GM12891 (cell line): ENCODE data around the gene MCAM. TPM values are rescaled to one million over a fixed set of nuclear protein-coding genes. Genes with fewer than 3 reads are reported as not detected.

ENCODE experiments used
- DNase-seq: peaks from one replicate; pipeline ENCODE4 v3.0.0; 2011; ENCODE audit warnings: low spot score; ENCODE audit not compliant: insufficient read length
- FAIRE-seq: peaks from 2 replicates; lab custom pipeline; 2011; peaks lifted over from hg19 to GRCh38; lab: Jason Lieb, UNC
- PAX5 ChIP-seq: IDR thresholded peaks from 2 replicates; pipeline ENCODE4 v1.6.1; 2011; ENCODE audit warnings: low read length, moderate library complexity, mild to moderate bottlenecking; ENCODE audit not compliant: insufficient read depth, severe bottlenecking
- POLR2A ChIP-seq: IDR thresholded peaks from 2 replicates; pipeline ENCODE4 v1.6.1; 2011; ENCODE audit warnings: low read depth, low read length, control low read depth
- POLR2AphosphoS5 ChIP-seq: IDR thresholded peaks from 2 replicates; pipeline ENCODE4 v1.6.1; 2011; ENCODE audit warnings: low read depth, low read length, control low read depth
- POU2F2 ChIP-seq: IDR thresholded peaks from 2 replicates; pipeline ENCODE4 v1.6.1; 2011; ENCODE audit warnings: low read depth, mild to moderate bottlenecking, control low read depth, low read length, moderate library complexity
- SPI1 ChIP-seq: IDR thresholded peaks from 2 replicates; pipeline ENCODE4 v1.6.1; 2011; ENCODE audit warnings: low read depth, low read length, control low read depth
- TAF1 ChIP-seq: IDR thresholded peaks from 2 replicates; pipeline ENCODE4 v1.6.1; 2011; ENCODE audit warnings: low read depth, low read length, control low read depth
- polyA plus RNA-seq: library from polyadenylated mRNA; unstranded; fragments of >200 nt; gene quantifications from one replicate; pipeline ENCODE4 v1.2.1, GENCODE V29; 2012; ENCODE audit warnings: low read depth, missing spikeins, inconsistent platforms; ENCODE audit not compliant: missing spikeins

The MCAM gene, protein sequence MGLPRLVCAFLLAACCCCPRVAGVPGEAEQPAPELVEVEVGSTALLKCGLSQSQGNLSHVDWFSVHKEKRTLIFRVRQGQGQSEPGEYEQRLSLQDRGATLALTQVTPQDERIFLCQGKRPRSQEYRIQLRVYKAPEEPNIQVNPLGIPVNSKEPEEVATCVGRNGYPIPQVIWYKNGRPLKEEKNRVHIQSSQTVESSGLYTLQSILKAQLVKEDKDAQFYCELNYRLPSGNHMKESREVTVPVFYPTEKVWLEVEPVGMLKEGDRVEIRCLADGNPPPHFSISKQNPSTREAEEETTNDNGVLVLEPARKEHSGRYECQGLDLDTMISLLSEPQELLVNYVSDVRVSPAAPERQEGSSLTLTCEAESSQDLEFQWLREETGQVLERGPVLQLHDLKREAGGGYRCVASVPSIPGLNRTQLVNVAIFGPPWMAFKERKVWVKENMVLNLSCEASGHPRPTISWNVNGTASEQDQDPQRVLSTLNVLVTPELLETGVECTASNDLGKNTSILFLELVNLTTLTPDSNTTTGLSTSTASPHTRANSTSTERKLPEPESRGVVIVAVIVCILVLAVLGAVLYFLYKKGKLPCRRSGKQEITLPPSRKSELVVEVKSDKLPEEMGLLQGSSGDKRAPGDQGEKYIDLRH
- 0.39 TPM for polyA plus RNA-seq

DNA sequence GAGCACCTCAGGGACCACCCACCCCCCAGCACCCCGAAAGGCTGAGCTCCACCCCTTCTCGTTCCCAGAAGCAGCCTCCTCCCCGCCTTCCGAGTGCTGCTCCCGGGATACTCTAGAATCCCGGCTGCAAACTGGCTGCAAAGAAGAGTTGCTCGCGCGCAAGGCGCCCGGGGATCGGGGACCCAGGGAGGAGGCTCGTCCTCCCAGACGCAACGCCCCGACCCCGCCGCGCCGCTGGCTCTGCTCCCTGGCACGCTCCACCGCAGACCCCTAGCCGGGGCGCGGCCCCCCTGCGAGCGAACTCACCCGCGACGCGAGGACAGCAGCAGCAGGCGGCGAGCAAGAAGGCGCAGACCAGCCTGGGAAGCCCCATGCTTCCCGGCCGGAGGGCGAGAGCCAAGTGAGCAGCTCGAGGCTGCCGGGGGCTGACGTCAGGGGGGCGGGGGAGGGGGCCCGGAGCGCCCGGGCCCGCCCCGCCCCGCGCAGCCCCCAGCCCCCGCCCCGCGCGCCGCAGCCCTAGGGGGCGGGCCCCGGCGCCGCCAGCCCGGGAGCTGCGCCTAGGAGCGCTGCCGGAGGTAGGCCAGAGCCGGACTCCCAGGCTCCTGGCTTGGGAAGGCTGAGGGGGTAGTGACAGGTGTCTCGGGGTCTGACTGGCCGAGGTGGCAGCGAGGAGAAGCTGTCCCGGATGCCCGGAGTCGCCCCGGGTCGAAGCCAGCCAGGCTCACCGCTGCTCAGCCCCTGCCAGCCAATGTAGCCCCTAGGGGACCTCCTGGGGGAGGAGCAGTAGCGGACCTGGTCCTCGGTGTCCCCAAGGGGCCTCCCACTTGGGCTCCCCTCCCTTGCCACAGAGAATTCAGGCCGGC, at the start of gene MCAM:
Gene MCAM, minus strand, starts transcription at position 402 of the 863 bp plus-strand sequence. Its CDS starts 29 bp downstream, at position 373.
- no peak for FAIRE-seq
- DNase-seq = peak; percentile 21

DNA sequence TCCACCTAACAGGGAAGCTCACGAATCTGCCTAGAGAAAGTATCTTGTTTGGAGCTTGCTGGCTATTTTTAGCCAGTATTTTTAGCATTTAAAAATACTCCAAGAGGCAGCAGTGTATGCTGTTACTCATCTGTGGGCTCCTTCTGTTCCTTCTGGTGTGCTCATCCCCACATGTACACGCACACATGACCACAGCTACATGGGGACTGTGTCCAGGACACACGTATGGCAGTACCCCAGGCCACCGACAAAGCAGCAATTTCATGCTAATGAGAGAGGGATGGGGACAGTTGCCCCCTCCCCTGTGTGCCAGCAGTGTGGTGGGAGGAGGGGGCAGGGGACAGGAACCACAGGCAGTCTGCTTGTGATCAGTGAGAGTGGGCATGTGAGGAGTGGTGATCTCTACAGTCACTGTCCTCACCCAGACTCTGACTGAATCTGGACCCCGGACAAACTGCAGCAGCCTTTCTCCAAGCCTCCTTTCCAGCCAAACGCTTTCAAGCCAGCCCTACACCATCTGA, 48.2 kb upstream of the MCAM start:
- no peak for FAIRE-seq
- TF ChIP-seq POLR2AphosphoS5 (no peak), PAX5 (no peak), POU2F2 (no peak), POLR2A (no peak)
- DNase-seq = no peak

More for the DNA sequence above, at the start of gene MCAM:
- TF ChIP-seq SPI1 (no peak), POU2F2 (no peak), POLR2A (no peak)

DNA sequence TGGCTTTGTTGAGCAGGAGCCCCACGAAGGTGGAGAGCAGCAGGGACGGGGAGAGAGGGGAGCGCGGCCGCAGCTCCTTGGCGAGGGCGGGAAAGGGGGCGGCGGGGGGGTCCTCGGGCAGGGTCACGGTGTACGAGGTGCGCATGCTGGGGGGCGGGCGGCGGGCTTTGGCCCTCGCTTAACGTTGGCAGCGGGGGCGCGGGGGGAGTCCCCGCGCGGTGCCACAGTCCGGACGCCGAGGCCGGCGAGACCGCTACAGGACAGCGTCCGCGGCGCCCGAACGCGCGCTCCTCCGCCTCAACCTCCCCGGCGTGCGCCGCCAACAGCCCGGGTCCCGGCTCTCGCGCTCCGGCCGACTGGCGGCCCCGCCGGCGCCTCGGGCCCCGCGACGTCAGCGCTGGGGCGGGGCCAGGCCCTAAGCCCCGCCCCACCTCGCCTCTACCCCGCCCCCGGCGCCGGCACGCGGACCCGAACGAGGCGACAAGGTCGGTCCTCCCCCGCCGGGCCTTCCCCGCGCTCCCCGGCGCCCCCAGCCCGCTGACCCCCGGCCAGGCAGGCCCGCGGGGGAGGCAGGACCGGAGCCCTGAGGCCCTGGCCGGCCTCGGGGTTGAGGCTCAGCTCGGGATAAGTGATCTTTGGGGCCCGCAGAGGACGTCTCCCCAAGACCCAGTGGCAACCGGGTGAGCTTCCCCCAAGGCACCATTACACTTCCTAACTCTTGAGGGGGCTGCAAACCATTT, 47.1 kb upstream of the MCAM start:
- FAIRE-seq = no peak
- TF ChIP-seq PAX5 = no peak
- TF ChIP-seq POLR2AphosphoS5 = no peak
- no peak for TF ChIP-seq TAF1
- no peak for TF ChIP-seq POU2F2
- no peak for TF ChIP-seq POLR2A
- no peak for TF ChIP-seq SPI1
- peak; percentile 63 for DNase-seq

DNA sequence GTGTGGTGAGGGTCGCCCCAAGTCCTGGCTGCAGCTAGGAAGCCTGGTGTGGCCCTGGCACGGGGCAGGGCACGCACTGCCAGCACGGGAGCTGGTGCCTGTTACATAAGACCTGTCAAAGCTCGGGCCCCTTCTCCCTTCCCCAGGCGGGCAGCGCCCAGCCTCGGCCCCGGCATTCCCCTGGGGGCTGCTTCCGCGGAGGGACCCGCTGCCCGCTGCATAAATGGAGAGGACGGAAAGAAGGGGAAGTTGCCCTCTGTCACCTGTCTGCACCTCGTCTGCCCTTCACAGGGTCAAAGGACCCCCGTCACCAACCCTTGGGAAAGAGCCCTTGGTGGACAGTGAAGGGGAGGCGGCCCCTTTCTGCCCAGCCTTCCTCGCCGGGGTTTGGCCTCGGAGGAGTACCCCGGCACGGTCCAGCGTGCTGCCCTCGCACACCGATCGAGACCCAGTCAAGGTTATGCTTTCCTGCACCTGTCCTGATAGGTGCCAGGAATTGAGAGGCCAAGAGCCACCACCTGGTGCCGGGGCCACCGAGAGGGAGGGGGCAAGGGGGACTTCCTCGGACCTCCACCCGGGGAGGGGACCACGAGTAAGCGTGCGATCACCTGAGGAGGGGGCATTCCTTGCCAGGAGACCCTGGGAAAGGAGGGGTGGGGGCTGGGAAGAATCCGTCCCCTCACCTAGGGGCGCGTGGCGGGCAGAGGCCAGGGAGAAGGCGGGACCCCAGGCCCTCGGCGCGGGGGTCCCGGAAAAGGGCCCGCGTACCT, 46.3 kb upstream of the MCAM start:
- FAIRE-seq = no peak

DNA sequence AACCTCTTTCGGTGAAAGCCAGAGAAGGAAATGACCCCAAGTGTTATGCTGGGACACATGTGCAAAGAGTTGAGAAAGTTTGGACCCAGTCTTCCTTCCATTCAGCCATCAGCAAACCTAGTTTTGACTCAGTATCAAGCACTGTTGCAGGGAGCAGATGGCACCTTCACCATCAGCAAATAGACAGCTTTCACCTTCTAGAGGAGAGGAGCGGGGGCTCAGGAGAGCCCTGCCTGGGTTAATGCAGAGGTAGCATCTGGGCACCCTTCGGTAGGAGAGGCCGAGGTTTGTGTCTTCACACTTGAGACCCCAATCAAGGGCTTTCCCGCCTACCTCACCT, 45.8 kb upstream of the MCAM start:
- TF ChIP-seq POLR2AphosphoS5 (no peak), POLR2A (no peak), POU2F2 (no peak), SPI1 (no peak), TAF1 (no peak), PAX5 (no peak)
- FAIRE-seq = no peak
- no peak for DNase-seq

More for the DNA sequence above, 46.3 kb upstream of the MCAM start:
- TF ChIP-seq TAF1 (no peak), POU2F2 (no peak), POLR2A (no peak), SPI1 (no peak), POLR2AphosphoS5 (no peak)
- DNase-seq = no peak

DNA sequence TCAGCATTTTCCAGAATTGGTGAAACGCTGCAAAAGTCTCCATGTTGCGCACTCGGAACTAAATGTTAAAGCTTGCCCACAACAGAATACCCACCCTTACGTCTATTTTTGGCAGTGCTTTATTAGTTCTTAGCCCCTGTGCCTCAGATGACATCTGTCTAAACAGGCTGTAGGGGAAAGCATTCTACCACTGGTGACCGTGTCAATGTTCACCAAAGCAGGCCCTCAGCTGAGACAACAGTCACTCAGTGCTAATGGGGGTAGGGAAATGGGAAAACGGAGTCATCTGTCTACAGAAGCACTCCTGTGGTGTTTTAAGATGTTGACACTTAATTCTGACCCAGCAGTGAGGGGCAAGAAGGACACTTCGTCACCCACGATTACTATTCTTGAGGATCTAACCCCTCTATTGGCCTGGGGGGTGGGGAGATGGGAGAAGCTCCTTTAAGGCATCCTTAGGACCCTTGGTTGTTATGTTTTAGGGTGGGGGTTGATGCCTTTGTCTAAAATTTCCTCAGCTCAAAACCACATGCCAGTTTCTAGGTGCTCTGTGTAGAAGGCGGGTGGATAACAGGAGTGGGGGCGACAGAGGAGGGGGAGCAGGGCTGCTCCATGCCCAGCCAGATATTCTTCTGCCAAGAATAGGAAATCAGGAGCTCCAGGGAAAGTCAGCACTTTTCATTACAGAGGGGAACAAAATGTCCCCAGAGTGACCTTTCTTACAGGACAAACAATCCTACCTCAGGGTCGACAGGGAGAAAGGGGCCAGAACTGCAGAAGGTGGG, 45.2 kb upstream of the MCAM start:
- TF ChIP-seq POLR2A (no peak), PAX5 (no peak), POLR2AphosphoS5 (no peak), TAF1 (no peak), POU2F2 (no peak), SPI1 (no peak)
- no peak for DNase-seq
- FAIRE-seq = no peak

DNA sequence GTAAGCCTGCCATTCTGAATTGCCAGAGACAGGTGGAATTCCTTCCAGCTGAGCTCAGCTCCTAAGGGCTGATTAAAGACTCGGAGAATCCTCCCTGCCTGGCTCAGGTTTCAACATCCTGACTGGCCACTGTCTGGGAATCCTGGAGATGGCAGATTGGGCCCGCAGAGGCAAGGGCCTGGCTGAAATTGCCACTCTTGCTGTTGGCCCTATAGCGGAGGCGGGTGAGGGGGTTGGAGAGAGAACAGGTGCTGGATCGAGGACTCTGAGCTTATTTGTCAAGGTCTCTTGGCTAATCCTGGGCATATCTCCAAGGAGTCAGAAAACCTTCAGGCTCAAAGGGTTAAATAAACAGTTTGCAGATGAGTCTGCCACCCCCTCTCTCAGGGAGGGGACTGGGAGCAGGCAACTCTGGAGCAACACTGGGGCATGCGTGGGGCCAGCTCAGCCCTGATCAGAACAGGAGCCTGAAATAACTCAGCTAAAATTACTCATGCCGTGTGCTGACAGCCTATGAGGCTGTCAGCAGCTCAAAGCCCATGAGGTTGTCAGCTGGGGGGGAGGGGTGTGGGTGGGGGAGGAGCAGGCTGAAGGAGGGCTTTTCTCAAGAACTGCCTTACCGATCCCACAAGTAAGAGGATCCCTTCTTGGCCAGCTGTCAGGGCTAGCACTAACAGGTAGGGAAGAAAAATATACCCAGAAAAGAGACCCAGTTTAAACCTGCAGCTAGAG, 44.3 kb upstream of the MCAM start:
- FAIRE-seq (peak; percentile 9), DNase-seq (no peak)
- TF ChIP-seq POU2F2 (no peak), POLR2AphosphoS5 (no peak), TAF1 (no peak), SPI1 (no peak), PAX5 (no peak), POLR2A (no peak)
